ENCODE data around the gene ELP4. TPM values are rescaled to one million over a fixed set of nuclear protein-coding genes. Genes with fewer than 3 reads are reported as not detected.
A peak's percentile ranks its signal among the peaks of the same experiment; 100 is the strongest.

The ELP4 gene
- total RNA-seq, 1 experiment from 2014 or later, result 17.2 TPM

DNA sequence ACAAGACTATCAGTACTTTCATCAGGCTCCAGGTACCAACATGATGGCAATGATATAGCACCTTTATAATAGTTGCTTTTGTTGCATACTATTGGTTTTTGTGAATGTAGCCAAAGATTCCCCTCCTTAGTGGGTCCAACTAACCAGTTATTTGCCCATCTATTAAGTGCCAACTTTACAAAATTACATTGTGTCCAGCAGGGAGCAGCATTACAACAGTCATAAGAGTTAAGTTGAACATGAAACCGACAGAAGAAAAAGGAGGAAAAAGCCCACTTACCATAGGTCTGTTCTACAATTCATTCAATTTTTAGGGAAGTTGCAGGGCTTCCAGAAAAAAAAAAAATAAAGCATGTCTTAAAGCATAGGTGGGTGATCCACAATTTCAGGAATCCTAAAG is 21.7 kb upstream of the ELP4 start:
- POLR2A ChIA-PET, result no interaction called here
- peak; percentile 66; the same call in 1 of the 2 replicates for ATAC-seq
- TF ChIP-seq POLR2AphosphoS5 (IDR thresholded peaks at IDR 0.05; ENCODE audit: low read depth, low read length) (no peak), SIN3A (IDR thresholded peaks at IDR 0.05; ENCODE audit: borderline replicate concordance, insufficient read depth, low read depth, low read length) (no peak), TCF7L2 (IDR thresholded peaks at IDR 0.05; ENCODE audit: low read depth, low read length) (no peak)
- TF ChIP-seq, protein P1, sequence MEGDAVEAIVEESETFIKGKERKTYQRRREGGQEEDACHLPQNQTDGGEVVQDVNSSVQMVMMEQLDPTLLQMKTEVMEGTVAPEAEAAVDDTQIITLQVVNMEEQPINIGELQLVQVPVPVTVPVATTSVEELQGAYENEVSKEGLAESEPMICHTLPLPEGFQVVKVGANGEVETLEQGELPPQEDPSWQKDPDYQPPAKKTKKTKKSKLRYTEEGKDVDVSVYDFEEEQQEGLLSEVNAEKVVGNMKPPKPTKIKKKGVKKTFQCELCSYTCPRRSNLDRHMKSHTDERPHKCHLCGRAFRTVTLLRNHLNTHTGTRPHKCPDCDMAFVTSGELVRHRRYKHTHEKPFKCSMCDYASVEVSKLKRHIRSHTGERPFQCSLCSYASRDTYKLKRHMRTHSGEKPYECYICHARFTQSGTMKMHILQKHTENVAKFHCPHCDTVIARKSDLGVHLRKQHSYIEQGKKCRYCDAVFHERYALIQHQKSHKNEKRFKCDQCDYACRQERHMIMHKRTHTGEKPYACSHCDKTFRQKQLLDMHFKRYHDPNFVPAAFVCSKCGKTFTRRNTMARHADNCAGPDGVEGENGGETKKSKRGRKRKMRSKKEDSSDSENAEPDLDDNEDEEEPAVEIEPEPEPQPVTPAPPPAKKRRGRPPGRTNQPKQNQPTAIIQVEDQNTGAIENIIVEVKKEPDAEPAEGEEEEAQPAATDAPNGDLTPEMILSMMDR (IDR thresholded peaks at IDR 0.05), result peak; percentile 47; the same call in 1 of the 2 replicates
- TF ChIP-seq, protein P2, sequence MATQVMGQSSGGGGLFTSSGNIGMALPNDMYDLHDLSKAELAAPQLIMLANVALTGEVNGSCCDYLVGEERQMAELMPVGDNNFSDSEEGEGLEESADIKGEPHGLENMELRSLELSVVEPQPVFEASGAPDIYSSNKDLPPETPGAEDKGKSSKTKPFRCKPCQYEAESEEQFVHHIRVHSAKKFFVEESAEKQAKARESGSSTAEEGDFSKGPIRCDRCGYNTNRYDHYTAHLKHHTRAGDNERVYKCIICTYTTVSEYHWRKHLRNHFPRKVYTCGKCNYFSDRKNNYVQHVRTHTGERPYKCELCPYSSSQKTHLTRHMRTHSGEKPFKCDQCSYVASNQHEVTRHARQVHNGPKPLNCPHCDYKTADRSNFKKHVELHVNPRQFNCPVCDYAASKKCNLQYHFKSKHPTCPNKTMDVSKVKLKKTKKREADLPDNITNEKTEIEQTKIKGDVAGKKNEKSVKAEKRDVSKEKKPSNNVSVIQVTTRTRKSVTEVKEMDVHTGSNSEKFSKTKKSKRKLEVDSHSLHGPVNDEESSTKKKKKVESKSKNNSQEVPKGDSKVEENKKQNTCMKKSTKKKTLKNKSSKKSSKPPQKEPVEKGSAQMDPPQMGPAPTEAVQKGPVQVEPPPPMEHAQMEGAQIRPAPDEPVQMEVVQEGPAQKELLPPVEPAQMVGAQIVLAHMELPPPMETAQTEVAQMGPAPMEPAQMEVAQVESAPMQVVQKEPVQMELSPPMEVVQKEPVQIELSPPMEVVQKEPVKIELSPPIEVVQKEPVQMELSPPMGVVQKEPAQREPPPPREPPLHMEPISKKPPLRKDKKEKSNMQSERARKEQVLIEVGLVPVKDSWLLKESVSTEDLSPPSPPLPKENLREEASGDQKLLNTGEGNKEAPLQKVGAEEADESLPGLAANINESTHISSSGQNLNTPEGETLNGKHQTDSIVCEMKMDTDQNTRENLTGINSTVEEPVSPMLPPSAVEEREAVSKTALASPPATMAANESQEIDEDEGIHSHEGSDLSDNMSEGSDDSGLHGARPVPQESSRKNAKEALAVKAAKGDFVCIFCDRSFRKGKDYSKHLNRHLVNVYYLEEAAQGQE (IDR thresholded peaks at IDR 0.05; ENCODE audit: insufficient read depth in 1 of 2, low read depth in 2 of 2, low read length in 1 of 2), result no peak

DNA sequence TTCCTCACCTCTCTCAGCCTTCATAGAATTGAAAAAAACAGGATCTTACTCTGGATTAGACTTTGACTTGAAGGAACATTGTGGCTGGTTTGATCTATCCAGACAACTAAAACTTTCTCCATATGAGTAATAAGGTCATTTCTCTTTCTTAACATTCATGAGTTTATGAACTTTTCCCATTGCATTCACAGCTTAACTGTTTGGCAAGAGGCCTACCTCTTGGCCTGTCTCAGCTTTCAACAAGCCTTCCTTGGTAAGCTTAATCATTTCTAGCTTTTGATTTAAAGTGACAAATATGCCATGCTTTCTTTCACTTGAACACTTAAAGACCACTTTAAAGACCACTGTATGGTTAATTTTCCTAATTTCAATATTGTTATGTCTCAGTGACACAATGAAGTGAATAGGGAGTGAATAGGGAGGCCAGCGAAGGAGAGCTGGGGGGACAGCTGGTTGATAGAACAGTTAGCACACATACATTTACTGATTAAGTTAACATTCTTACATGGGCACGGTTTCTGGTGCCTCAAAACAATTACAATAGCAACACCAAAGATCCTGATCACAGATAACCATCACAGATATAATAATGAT is 17.1 kb upstream of the ELP4 start:
- in situ Hi-C loops (cut with HindIII; ENCODE audit: low pct_unique_long_range_greater_than_20kb, low sequenced_read_pairs), result no loop called here
- DNase-seq (ENCODE audit: low read depth, low spot score) (no peak), ATAC-seq (no peak)
- no peak overlapping the region for H3K27ac ChIP-seq (ENCODE audit: low read length)
- no peak overlapping the region for H3K4me3 ChIP-seq (ENCODE audit: low read depth in 2 of 2, low read length in 2 of 2)
- CTCF ChIA-PET, result no interaction called here
- TF ChIP-seq TCF7L2 (IDR thresholded peaks at IDR 0.05; ENCODE audit: low read depth, low read length), result no peak
- TF ChIP-seq POLR2AphosphoS5 (IDR thresholded peaks at IDR 0.05; ENCODE audit: low read depth, low read length), result no peak
- TF ChIP-seq, protein P2 (IDR thresholded peaks at IDR 0.05; ENCODE audit: insufficient read depth in 1 of 2, low read depth in 2 of 2, low read length in 1 of 2), result no peak
- TF ChIP-seq, protein P1 (IDR thresholded peaks at IDR 0.05), result no peak
- no peak for TF ChIP-seq SIN3A (IDR thresholded peaks at IDR 0.05; ENCODE audit: borderline replicate concordance, insufficient read depth, low read depth, low read length)
- H3K36me3 ChIP-seq (ENCODE audit: control insufficient read depth, insufficient read depth, low read length), result no peaks in the 10 kb centered on the region
- H3K4me1 ChIP-seq (ENCODE audit: control insufficient read depth, insufficient read depth, low read length), result no peaks in the 10 kb centered on the region
- H3K9me3 ChIP-seq (ENCODE audit: control insufficient read depth, insufficient read depth, low read depth, low read length), result no peaks in the 10 kb centered on the region
- H3K27me3 ChIP-seq (ENCODE audit: control insufficient read depth, insufficient read depth, low read length), result no peaks in the 10 kb centered on the region
- no TSS peak for BruUV-seq (replicated peaks)
- intact Hi-C loops (cut with micrococcal nuclease; ENCODE audit: unreplicated experiment), result no loop called here
- POLR2A ChIA-PET, result no interaction called here

More for the DNA sequence above, 21.7 kb upstream of the ELP4 start:
- H3K4me1 ChIP-seq (ENCODE audit: control insufficient read depth, insufficient read depth, low read length), result no peaks in the 10 kb centered on the region; the same call in 1 of the 2 replicates
- H3K27me3 ChIP-seq (ENCODE audit: control insufficient read depth, insufficient read depth, low read length), result no peaks in the 10 kb centered on the region
- no TSS peak for BruUV-seq (replicated peaks)
- H3K4me3 ChIP-seq (ENCODE audit: low read depth in 2 of 2, low read length in 2 of 2), result no peak overlapping the region
- no peak overlapping the region for H3K27ac ChIP-seq (ENCODE audit: low read length)
- CTCF ChIA-PET, result no interaction called here
- H3K36me3 ChIP-seq (ENCODE audit: control insufficient read depth, insufficient read depth, low read length), result no peaks in the 10 kb centered on the region
- no peak for DNase-seq (ENCODE audit: low read depth, low spot score)
- intact Hi-C loops (cut with micrococcal nuclease; ENCODE audit: unreplicated experiment) (loop anchor here (5.0 kb wide), 1 partner anchor 384 kb away; no protein-coding TSS in a partner anchor), in situ Hi-C loops (cut with HindIII; ENCODE audit: low pct_unique_long_range_greater_than_20kb, low sequenced_read_pairs) (no loop called here)
- no peaks in the 10 kb centered on the region for H3K9me3 ChIP-seq (ENCODE audit: control insufficient read depth, insufficient read depth, low read depth, low read length)
